Right lobe of liver (tissue), 4 donors: ENCODE data around the gene TPO.

Source experiments
- POLR2A ChIP-seq: fragments of 450-650 bp; IDR thresholded peaks from one replicate; pipeline ENCODE4 v1.6.1; 2017; ENCODE audit warnings: antibody characterized with exemption, mild to moderate bottlenecking
- TF ChIP-seq, protein P1 (sequence below), 4 donors: fragments of 200-600 bp in 3 of 4; fragments of 450-650 bp in 1 of 4; IDR thresholded peaks; one replicate each; pipeline versions ENCODE4 v1.5.1 to v1.8.0; 2016 to 2022; ENCODE audit warnings: antibody characterized with exemption in 4 of 4, mild to moderate bottlenecking in 2 of 4
- donor health status: DM: no; HTN: no; CAD: no.
- donor health status: DM: no; HTN: no; CAD: no.
- donor health status: DM: no; HTN: yes; CAD: no.

DNA sequence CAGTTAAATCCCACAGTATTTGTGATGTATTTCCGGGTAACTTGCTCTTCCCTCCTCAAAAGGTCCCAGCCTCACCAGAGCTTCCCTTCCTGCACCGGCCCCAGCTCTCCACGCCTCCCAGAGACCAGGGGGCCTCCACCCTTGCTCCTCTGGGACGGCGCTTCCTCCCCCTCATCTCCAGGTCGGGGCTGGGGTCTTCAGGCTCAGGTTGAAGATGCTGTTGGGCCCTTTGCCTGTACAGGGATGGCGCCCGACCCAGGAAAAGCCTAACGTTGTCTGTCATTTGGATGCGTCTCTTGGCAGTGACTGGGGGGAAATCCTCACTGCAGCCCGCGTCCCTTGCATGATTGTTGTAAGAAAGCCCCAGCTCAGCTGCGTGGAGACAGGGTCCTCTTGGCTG lies 126.7 kb downstream of the TPO start:
- TF ChIP-seq POLR2A: no peak
- TF ChIP-seq, protein P1, sequence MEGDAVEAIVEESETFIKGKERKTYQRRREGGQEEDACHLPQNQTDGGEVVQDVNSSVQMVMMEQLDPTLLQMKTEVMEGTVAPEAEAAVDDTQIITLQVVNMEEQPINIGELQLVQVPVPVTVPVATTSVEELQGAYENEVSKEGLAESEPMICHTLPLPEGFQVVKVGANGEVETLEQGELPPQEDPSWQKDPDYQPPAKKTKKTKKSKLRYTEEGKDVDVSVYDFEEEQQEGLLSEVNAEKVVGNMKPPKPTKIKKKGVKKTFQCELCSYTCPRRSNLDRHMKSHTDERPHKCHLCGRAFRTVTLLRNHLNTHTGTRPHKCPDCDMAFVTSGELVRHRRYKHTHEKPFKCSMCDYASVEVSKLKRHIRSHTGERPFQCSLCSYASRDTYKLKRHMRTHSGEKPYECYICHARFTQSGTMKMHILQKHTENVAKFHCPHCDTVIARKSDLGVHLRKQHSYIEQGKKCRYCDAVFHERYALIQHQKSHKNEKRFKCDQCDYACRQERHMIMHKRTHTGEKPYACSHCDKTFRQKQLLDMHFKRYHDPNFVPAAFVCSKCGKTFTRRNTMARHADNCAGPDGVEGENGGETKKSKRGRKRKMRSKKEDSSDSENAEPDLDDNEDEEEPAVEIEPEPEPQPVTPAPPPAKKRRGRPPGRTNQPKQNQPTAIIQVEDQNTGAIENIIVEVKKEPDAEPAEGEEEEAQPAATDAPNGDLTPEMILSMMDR (IDR thresholded peaks at IDR 0.05): no peak
